ENCODE data around the gene PRRT4. TPM values are rescaled to one million over a fixed set of nuclear protein-coding genes. Genes with fewer than 3 reads are reported as not detected.

The PRRT4 gene
- total and polyA plus RNA-seq, 9 of the 15 experiments (the other 6 are each of a cell fraction or from before 2014, with no cell fraction given), result not detected

- TF ChIP-seq POLR3A (IDR thresholded peaks at IDR 0.05; ENCODE audit: borderline replicate concordance, extremely low read depth, insufficient read depth, insufficient read length) (no peak), POLR2AphosphoS2 (IDR thresholded peaks at IDR 0.05; ENCODE audit: low read length) (no peak), CBFA2T3 (IDR thresholded peaks at IDR 0.05) (no peak), HES1 (IDR thresholded peaks at IDR 0.05; ENCODE audit: low read depth) (peak; percentile 79), CREB3L1 (IDR thresholded peaks at IDR 0.05; ENCODE audit: borderline replicate concordance, low read depth) (peak; percentile 68), GABPA (tag; conservative IDR thresholded peaks at IDR 0.05; ENCODE audit: low read depth) (peak; percentile 76), KDM2B (CRISPR knock-in tag; IDR thresholded peaks at IDR 0.05) (peak; percentile 51; the same call in 1 of the 2 replicates), PPARD (CRISPR knock-in tag; IDR thresholded peaks at IDR 0.05) (no peak), NBN (IDR thresholded peaks at IDR 0.05; ENCODE audit: low read depth) (peak; percentile 51; the same call in 1 of the 2 replicates), BHLHE40 (IDR thresholded peaks at IDR 0.05; ENCODE audit: low read length) (peak; percentile 55), ARNT (IDR thresholded peaks at IDR 0.05) (no peak), SAFB2 (IDR thresholded peaks at IDR 0.05; ENCODE audit: borderline replicate concordance, low read depth, low read length, severe bottlenecking) (no peak), WHSC1 (IDR thresholded peaks at IDR 0.05; ENCODE audit: low read length) (no peak), PRDM10 (IDR thresholded peaks at IDR 0.05; ENCODE audit: partially characterized antibody) (peak; percentile 73), ZFX (CRISPR knock-in tag; IDR thresholded peaks at IDR 0.05) (peak; percentile 88), ARID3A (IDR thresholded peaks at IDR 0.05; ENCODE audit: borderline replicate concordance, low read depth, low read length) (no peak), ZBTB9 (CRISPR knock-in tag; IDR thresholded peaks at IDR 0.05) (peak; percentile 54; the same call in 1 of the 2 replicates), SP2 (IDR thresholded peaks at IDR 0.05; ENCODE audit: extremely low read depth, low read depth, low read length, poor library complexity, severe bottlenecking) (no peak)
Measured at GRCh38 chr7:128409596-128410450, 48.3 kb upstream of the PRRT4 start, which contains the start of gene IMPDH1 (continued).

Data from K562 (cell line).